ENCODE results near the gene CELF1. TPM values are rescaled to one million over a fixed set of nuclear protein-coding genes. Genes with fewer than 3 reads are reported as not detected.

CELF1 gene
- total RNA-seq, 1 experiment from 2014 or later: 173 TPM

DNA sequence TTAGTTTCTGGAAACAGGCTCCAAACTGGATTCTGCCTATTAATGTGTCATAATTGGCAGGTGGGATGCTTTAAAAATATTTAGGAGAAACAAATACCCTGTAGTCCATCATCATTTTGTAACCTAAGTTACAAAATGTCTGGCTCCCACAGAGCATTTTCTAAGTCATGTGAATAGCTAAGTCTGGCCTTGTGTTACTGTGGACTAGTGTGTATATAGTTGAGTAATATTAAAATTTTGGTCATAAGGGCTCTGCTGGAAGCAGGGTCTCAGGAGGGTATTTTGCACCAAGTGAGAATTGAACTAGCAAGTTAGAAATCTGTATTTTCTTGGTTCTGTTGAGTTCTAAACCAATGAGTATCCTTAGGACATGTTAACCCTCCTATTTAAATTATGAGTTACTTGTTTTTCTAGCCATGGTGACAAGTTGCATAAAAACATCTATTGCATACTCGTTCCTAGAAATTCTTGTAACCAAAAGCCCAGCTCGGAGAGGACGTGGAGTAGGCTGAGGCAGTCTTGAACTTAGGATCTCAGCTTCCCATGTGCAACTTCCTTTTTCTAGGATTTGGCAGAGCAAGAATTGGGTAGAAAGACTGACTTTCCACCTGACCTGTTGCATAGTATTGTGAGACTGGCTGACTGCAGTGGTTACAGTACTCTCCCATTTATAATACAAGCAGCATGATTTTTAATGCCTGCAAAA is 17.9 kb upstream of the CELF1 start:
- BruUV-seq (replicated peaks): no TSS peak
- no peaks in the 10 kb centered on the region for H3K9me3 Mint-ChIP-seq (ENCODE audit: unreplicated experiment)
- CTCF ChIA-PET: no interaction called here
- no peak overlapping the region for H3K4me3 Mint-ChIP-seq (ENCODE audit: unreplicated experiment)
- peaks cover 27% of the 10 kb centered on the region for H3K36me3 Mint-ChIP-seq (ENCODE audit: insufficient read depth, unreplicated experiment)
- H3K27ac Mint-ChIP-seq (ENCODE audit: low read depth, unreplicated experiment): no peak overlapping the region
- peaks cover 15% of the 10 kb centered on the region for H3K4me1 Mint-ChIP-seq (ENCODE audit: insufficient read depth, unreplicated experiment)
- DNase-seq (ENCODE audit: unreplicated experiment): no peak
- TF ChIP-seq, protein P1, sequence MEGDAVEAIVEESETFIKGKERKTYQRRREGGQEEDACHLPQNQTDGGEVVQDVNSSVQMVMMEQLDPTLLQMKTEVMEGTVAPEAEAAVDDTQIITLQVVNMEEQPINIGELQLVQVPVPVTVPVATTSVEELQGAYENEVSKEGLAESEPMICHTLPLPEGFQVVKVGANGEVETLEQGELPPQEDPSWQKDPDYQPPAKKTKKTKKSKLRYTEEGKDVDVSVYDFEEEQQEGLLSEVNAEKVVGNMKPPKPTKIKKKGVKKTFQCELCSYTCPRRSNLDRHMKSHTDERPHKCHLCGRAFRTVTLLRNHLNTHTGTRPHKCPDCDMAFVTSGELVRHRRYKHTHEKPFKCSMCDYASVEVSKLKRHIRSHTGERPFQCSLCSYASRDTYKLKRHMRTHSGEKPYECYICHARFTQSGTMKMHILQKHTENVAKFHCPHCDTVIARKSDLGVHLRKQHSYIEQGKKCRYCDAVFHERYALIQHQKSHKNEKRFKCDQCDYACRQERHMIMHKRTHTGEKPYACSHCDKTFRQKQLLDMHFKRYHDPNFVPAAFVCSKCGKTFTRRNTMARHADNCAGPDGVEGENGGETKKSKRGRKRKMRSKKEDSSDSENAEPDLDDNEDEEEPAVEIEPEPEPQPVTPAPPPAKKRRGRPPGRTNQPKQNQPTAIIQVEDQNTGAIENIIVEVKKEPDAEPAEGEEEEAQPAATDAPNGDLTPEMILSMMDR (IDR thresholded peaks at IDR 0.05; ENCODE audit: unreplicated experiment): no peak
- POLR2A ChIA-PET: interaction anchor here (0.9 to 3.2 kb wide), 2 partner anchors 15 to 18 kb away, joined by 3 to 8 read pairs; partner anchors contain the start of gene CELF1
- intact Hi-C loops (cut with micrococcal nuclease): no loop called here
- no peaks in the 10 kb centered on the region for H3K27me3 Mint-ChIP-seq (ENCODE audit: insufficient read depth, unreplicated experiment)

DNA sequence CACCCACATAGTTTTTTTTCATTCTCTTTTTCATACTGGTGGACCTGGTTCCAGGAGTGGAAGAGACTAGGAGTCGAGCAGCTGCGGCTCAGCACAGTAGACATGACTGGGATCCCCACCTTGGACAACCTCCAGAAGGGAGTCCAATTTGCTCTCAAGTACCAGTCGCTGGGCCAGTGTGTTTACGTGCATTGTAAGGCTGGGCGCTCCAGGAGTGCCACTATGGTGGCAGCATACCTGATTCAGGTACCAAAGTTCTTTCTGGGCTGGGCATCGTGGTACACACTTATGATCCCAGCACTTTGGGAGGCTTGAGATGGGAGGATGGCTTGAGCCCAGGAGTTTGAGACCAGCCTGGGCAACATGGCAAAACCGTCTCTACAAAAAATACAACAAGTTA is 16.7 kb upstream of the CELF1 start:
- Mint-ChIP-seq H3K9me3 (ENCODE audit: unreplicated experiment) (no peaks in the 10 kb centered on the region), H3K36me3 (ENCODE audit: insufficient read depth, unreplicated experiment) (peaks cover 15% of the 10 kb centered on the region), H3K27ac (ENCODE audit: low read depth, unreplicated experiment) (no peak overlapping the region), H3K4me1 (ENCODE audit: insufficient read depth, unreplicated experiment) (peaks cover 15% of the 10 kb centered on the region), H3K27me3 (ENCODE audit: insufficient read depth, unreplicated experiment) (no peaks in the 10 kb centered on the region), H3K4me3 (ENCODE audit: unreplicated experiment) (no peak overlapping the region)
- intact Hi-C loops (cut with micrococcal nuclease): no loop called here
- TF ChIP-seq, protein P1 (IDR thresholded peaks at IDR 0.05; ENCODE audit: unreplicated experiment): no peak
- ChIA-PET CTCF (interaction anchor here (1.0 kb wide), 1 partner anchor 13 kb away, joined by 3 read pairs; no protein-coding TSS in a partner anchor), POLR2A (interaction anchor here (1.6 to 3.2 kb wide), 2 partner anchors 10 to 16 kb away, joined by 3 to 8 read pairs; partner anchors contain the start of gene CELF1)
- no TSS peak for BruUV-seq (replicated peaks)
- DNase-seq (ENCODE audit: unreplicated experiment): no peak

DNA sequence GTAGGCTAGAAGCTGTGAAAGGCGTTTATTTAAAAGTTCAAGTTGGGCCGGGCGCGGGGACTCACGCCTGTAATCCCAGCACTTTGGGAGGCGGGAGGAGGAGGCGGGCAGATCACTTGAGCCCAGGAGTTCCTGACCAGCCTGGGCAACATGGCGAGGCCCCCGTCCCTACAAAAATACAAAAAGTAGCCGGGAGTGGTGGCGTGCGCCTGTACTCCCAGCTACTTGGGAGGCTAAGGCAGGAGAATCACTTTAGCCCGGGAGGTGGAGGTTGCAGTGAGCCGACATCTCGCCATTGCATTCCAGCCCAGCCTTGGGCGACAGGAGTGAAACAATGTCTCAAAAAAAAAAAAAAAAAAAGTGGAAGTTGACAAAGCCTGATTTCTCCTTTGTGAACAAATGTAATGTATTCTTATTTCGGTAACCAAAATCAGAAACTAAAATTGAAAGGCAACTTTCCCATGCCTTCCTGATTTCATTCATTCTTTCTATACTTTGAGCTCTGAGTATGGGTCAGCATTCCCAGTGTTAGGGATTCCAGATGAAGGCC is 13.3 kb upstream of the CELF1 start:
- intact Hi-C loops (cut with micrococcal nuclease): no loop called here
- no peak for DNase-seq (ENCODE audit: unreplicated experiment)
- H3K27me3 Mint-ChIP-seq (ENCODE audit: insufficient read depth, unreplicated experiment): no peaks in the 10 kb centered on the region
- CTCF ChIA-PET: interaction anchor here (0.6 to 3.1 kb wide), 3 partner anchors 11 to 182 kb away, joined by 3 to 22 read pairs (median 3); partner anchors contain the start of gene CELF1
- no peaks in the 10 kb centered on the region for H3K9me3 Mint-ChIP-seq (ENCODE audit: unreplicated experiment)
- POLR2A ChIA-PET: interaction anchor here (0.7 to 4.6 kb wide), 10 partner anchors 10 to 140 kb away, joined by 3 to 61 read pairs (median 6); partner anchors contain the start of genes CELF1, KBTBD4, NDUFS3 and PSMC3
- H3K27ac Mint-ChIP-seq (ENCODE audit: low read depth, unreplicated experiment): no peak overlapping the region
- peak overlapping the region; percentile 73 for H3K4me3 Mint-ChIP-seq (ENCODE audit: unreplicated experiment)
- no peaks in the 10 kb centered on the region for H3K36me3 Mint-ChIP-seq (ENCODE audit: insufficient read depth, unreplicated experiment)
- no TSS peak for BruUV-seq (replicated peaks)
- H3K4me1 Mint-ChIP-seq (ENCODE audit: insufficient read depth, unreplicated experiment): peaks cover 1% of the 10 kb centered on the region
- TF ChIP-seq, protein P1 (IDR thresholded peaks at IDR 0.05; ENCODE audit: unreplicated experiment): no peak

Measured in MCF 10A (cell line).